ENCODE data around the gene HAUS2.
A peak's percentile ranks its signal among the peaks of the same experiment; 100 is the strongest.
"Not testable (repeated sequence)": the region's sequence is repeated elsewhere in the genome, so short reads cannot be mapped to it uniquely, and the experiment has no call there.

HAUS2 gene

DNA sequence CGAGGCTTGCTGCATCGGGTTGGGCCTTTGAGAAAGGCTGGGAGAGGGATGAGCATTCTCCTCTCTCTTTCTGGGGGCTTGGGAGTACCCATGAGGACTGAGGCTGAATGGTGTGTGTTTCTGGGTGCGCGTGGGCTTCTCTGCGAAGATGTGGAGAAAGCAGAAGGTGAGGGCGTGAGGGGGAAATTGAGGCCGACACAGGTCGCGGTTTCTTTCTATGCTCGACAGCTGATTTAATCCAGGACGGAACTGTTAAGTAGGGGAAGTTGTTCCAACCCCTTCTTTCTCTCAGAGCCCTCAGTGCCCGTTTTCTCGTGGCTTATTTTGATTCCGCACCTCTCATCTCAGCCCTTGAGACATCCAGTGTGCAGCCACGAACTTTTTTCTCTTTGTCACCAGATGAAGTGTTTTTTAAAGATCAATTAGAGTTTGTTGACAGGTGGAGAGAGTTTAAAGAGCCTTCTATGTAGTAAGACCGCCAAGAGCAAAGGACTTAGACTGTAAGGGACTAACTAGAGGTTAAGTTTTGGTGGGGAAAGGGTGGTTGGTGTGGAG, 27.5 kb downstream of the HAUS2 start:
- no peak for DNase-seq

DNA sequence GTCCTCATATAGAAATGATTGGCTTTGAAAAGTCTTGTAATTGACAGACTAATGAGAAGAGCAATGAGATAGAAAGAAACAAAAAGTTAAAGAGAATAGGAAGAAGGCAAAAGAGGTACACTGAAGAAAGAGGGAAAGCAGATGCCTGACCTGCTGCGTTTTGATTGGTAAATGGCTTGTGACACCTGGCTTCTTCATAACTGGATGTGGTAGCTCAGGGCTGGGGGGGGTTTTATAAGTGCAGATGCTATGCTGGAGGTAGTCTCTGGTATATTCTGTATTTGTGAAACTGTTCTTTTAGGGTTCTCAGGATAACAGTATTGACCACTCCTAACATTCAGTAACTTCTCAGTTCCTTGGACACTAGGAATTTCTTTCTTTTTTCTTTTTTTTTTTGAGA, 28.1 kb downstream of the HAUS2 start:
- no peak for DNase-seq

DNA sequence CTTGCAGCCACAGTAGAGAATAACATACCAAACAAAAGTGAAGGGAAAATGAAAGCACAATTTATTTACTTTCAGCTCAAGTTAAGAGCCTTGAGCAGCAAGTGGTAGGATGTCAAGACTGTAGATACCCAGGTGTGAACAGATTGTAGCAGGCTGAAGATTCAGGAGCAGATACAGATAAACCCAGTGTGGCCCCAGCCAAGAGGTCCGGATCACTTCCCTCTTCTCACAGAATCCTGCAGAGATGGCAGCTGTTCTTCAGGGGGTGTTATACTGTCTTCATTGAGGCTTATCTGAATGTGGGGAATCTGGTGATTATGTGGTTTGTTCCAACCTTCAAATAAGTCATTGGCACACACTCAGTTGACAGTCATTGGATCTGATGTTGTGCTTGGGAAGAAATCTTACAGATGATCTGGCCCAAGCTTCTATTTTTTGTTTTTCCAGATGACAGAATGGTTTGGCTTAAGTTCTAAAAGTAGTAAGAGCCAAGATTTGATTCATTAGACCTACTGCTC, 28.9 kb downstream of the HAUS2 start:
- DNase-seq, result peak; percentile 38

DNA sequence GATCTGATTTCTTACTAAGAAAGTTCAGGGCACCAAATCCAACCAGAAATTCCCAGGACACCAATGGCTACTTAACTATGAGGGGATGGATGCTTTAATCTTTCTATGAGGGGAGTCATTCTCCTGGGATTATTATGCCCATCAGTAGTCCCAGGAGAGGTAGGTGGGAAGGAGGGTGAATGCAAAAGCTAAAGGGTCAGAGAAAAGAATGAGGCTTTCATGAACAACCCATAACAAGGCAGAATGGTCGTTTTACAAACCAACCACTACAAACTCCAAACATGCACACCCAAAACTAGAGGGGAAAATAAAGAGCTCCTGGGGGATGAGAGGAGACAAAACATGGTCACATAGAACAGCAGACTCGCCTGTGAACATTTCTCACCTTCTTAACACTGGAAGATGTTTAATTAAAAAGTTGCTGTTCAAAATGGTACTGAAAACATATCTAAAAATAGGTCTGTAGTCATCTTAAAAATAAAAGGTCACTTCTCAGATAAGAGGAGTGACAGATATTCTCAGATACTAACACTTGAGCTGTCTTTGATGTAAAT, 30.4 kb downstream of the HAUS2 start:
- DNase-seq, result no peak

DNA sequence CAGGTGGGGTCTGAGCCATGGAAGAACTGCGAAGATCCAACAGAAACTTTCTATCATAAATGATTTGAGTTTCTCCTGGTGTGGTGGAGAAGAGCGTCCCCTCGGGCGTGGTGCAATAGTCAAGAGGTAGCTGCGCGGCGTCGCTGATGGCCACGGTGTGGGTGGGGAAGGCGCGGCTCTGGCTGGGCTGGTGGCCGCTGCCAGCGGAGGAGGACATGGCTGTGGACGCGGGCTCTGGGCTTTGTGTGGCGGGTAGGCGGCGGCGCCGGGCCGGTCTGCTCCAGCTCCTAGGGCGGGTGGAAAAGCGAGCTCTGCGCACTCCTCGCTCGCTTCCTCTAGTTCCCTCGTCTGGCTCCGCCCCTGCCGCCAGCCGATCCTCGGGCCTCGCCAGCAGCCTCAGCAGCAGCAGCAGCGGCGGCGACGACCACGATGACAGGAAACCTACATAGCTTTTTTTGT, 32.7 kb downstream of the HAUS2 start:
- peak; percentile 89 for DNase-seq

GRCh38 chr15:42582569-42583375, 34.1 kb downstream of the HAUS2 start:
- DNase-seq, result no peak

GRCh38 chr15:42584031-42584765, 35.6 kb downstream of the HAUS2 start:
- peak; percentile 66 for DNase-seq

DNA sequence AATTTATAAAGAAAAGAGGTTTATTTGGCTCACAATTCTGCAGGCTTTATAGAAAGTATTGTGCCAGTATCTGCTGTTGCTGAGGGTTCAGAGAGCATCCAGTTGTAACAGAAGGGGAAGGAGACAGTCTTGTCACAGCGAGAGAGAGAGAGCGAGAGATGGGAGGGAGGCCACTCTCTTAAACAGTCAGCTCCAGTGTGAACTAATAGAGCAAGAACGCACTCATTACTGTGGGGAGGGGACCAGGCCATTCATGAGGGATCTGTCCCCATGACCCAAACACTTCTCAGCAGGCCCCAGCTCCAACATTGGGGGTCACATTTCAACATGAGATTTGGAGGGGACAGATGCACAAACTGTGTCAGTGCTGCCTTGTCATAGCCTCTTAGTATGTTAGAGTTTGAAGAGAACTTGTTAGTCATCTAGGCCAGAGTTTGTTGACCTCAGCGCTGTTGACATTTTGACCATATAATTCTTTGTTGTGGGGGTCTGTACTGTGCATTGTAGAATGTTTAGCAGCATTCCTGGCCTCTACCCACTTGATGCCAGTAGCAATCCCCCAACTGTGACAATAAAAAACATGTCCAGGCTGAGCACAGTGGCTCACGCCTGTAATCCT, 42.1 kb downstream of the HAUS2 start:
- no peak for DNase-seq

GRCh38 chr15:42591238-42591934, 42.7 kb downstream of the HAUS2 start:
- peak; percentile 70 for DNase-seq

DNA sequence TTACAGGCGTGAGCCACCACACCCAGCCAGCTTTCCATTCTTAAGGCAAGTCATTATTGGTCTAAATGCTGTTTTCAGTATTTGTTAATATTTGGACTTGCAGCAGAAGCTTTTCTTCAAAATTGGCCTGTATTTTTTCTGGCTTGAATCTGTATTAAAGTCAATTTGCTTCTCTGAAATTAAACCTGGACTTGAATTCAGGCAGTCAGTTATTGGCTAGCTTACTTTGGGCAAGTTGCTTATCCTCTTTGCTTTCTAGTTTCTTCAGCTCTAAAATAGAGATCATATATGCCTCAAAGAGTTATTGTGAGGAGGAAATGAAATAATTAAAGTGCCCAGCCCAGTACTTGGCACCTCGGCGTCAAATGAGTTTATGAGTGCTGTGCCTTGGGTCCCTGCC, 44.1 kb downstream of the HAUS2 start:
- no peak for DNase-seq

GRCh38 chr15:42593143-42593542, 44.5 kb downstream of the HAUS2 start:
- no peak for DNase-seq

- no peak for DNase-seq
These were observed 45.5 kb downstream of the HAUS2 start for GRCh38 chr15:42594095-42594494.

DNA sequence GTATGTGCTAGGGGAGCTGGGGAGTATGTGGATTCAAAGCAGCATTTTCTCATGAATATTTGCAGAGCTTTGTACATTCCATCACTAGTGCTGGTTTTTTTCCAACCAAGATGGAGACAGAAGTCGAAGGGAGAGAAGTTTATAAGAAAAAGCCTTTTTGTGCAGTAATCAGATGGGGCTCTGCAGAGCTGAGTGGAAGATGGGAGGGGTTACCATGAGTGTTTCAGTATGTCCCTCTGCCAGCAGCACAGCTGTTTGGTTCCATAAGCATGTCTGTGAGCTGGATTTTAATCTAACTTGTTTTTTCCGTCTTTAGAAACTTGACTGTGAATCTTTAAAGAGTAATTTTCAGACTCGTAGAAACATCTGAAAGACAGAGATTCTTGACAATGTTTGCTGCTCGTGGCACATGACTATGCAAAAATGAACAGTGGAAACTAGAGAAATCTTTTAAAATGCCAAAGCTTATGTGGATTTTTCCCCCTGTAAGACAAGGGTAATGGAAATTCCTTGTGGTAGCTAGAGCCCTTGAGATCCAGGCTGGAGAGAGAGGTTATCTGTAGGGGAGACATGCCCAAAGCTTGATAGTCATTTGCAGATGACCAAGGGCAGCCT, 47.1 kb downstream of the HAUS2 start:
- peak; percentile 25 for DNase-seq

DNA sequence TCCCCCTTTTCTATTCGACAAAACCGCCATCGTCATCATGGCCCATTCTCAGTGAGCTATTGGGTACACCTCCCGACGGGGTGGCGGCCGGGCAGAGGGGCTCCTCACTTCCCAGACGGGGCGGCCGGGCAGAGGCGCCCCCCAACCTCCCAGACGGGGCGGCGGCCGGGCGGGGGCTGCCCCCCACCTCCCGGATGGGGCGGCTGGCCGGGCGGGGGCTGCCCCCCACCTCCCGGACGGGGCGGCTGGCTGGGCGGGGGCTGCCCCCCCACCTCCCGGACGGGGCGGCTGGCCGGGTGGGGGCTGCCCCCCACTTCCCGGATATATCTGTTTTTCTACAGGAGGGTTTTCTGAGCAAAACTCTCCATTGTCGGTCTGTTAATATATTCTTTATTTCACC, 52.7 kb downstream of the HAUS2 start:
- DNase-seq, result not testable (repeated sequence)

- DNase-seq, result peak; percentile 53
These were observed 53.9 kb downstream of the HAUS2 start for GRCh38 chr15:42602501-42602900.

- no peak for DNase-seq
These were observed 55.3 kb downstream of the HAUS2 start for GRCh38 chr15:42603978-42604377.

- DNase-seq, result peak; percentile 43
These were observed 56.5 kb downstream of the HAUS2 start for GRCh38 chr15:42604894-42605744.

- DNase-seq, result no peak
These were observed 57.2 kb downstream of the HAUS2 start for GRCh38 chr15:42605796-42606195.

DNA sequence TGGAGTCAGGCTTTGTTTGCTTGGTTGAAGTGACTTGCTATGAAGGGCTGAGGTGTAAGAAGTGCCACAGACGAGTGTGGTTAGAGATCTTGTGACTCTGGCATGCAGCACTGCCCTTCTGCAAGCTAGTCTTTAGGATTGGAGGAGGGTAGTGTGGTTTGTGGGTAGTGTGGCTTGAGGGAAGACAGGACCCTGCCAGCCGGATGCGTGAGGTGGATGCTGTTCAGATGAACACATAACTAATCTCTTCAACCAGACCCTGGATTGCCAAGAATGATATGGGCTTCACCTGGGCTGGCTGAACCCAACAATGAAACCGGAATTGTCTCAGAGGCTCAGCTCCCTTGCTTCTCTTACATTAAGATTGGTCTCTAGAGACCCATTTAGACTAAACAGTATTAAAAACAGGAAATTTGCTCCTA, 59.5 kb downstream of the HAUS2 start:
- peak; percentile 97 for DNase-seq

GRCh38 chr15:42608752-42609488, 60.3 kb downstream of the HAUS2 start:
- DNase-seq, result peak; percentile 34
